H9 (cell line): ENCODE measurements around the gene KRTAP10-3. TPM values are rescaled to one million over a fixed set of nuclear protein-coding genes. Genes with fewer than 3 reads are reported as not detected.

ENCODE experiments used
- DNase-seq: peaks from one replicate; pipeline ENCODE4 v3.0.0-alpha.2; 2017
- H2AFZ ChIP-seq: one replicate; pipeline ENCODE4 v1.6.1; 2013; ENCODE audit warnings: mild to moderate bottlenecking, low read length, control low read depth, moderate library complexity
- H2AK5ac ChIP-seq: 2 replicates; pipeline ENCODE4 v1.6.1; 2013; ENCODE audit warnings: low read length, control low read depth, mixed read lengths; ENCODE audit not compliant: insufficient read length
- H2BK120ac ChIP-seq: one replicate; pipeline ENCODE4 v1.6.1; 2013; ENCODE audit warnings: low read depth, mild to moderate bottlenecking, low read length, control low read depth, inconsistent platforms; ENCODE audit not compliant: poor library complexity, severe bottlenecking
- H2BK12ac ChIP-seq: 2 replicates; pipeline ENCODE4 v1.6.1; 2013; ENCODE audit warnings: low read length, control low read depth, mixed read lengths, low read depth; ENCODE audit not compliant: insufficient read length
- H2BK15ac ChIP-seq: 2 replicates; pipeline ENCODE4 v1.6.1; 2013; ENCODE audit warnings: low read depth, low read length, control low read depth
- H2BK20ac ChIP-seq: one replicate; pipeline ENCODE4 v1.6.1; 2013; ENCODE audit warnings: low read depth, mild to moderate bottlenecking, low read length, control low read depth, inconsistent platforms; ENCODE audit not compliant: poor library complexity, severe bottlenecking
- H2BK5ac ChIP-seq: 2 replicates; pipeline ENCODE4 v1.6.1; 2013; ENCODE audit warnings: low read length, control low read depth, mixed read lengths; ENCODE audit not compliant: insufficient read length
- H3K14ac ChIP-seq: 2 replicates; pipeline ENCODE4 v1.6.1; 2013; ENCODE audit warnings: low read length, control low read depth; ENCODE audit not compliant: insufficient read depth
- H3K18ac ChIP-seq: 2 replicates; pipeline ENCODE4 v1.6.1; 2013; ENCODE audit warnings: low read depth, mild to moderate bottlenecking, mixed read lengths, low read length, control low read depth; ENCODE audit not compliant: insufficient read length
- H3K23ac ChIP-seq: 2 replicates; pipeline ENCODE4 v1.6.1; 2013; ENCODE audit warnings: low read length, control low read depth, mixed read lengths, low read depth; ENCODE audit not compliant: insufficient read length
- H3K23me2 ChIP-seq: 2 replicates; pipeline ENCODE4 v1.6.1; 2013; ENCODE audit warnings: low read depth, mild to moderate bottlenecking, mixed read lengths, low read length, control low read depth; ENCODE audit not compliant: insufficient read length, poor library complexity, severe bottlenecking
- H3K27ac ChIP-seq: 2 replicates; pipeline ENCODE4 v1.5.1; 2013; ENCODE audit warnings: low read length, control low read depth, mixed read lengths, low read depth; ENCODE audit not compliant: insufficient read length
- H3K27me3 ChIP-seq: 2 replicates; pipeline ENCODE4 v1.6.1; 2013; ENCODE audit warnings: low read length, control low read depth, inconsistent platforms; ENCODE audit not compliant: insufficient read depth
- H3K4ac ChIP-seq: 2 replicates; pipeline ENCODE4 v1.6.1; 2013; ENCODE audit warnings: low read depth, mild to moderate bottlenecking, control low read depth, inconsistent platforms, low read length, moderate library complexity
- H3K4me1 ChIP-seq: 2 replicates; pipeline ENCODE4 v1.6.1; 2013; ENCODE audit warnings: low read length, control low read depth, inconsistent platforms; ENCODE audit not compliant: insufficient read depth
- H3K4me2 ChIP-seq: 2 replicates; pipeline ENCODE4 v1.6.1; 2013; ENCODE audit warnings: low read length, control low read depth, mixed read lengths; ENCODE audit not compliant: insufficient read length, insufficient read depth
- H3K56ac ChIP-seq: 2 replicates; pipeline ENCODE4 v1.6.1; 2013; ENCODE audit warnings: low read depth, mild to moderate bottlenecking, mixed read lengths, low read length, control low read depth; ENCODE audit not compliant: insufficient read length
- H3K79me1 ChIP-seq: 2 replicates; pipeline ENCODE4 v1.6.1; 2013; ENCODE audit warnings: low read depth, mild to moderate bottlenecking, moderate library complexity, low read length, control low read depth, inconsistent platforms; ENCODE audit not compliant: insufficient read depth, poor library complexity, severe bottlenecking
- H3K79me2 ChIP-seq: 2 replicates; pipeline ENCODE4 v1.6.1; 2013; ENCODE audit warnings: low read length, control low read depth, inconsistent platforms; ENCODE audit not compliant: insufficient read depth
- H3K9ac ChIP-seq: 2 replicates; pipeline ENCODE4 v1.6.1; 2013; ENCODE audit warnings: low read length, control low read depth, mixed read lengths; ENCODE audit not compliant: insufficient read length; ENCODE audit errors: extremely low read depth
- H3K9me3 ChIP-seq: one replicate; pipeline ENCODE4 v1.6.1; 2013; ENCODE audit warnings: low read depth, low read length, inconsistent platforms; ENCODE audit not compliant: control insufficient read depth
- H3T11ph ChIP-seq: one replicate; pipeline ENCODE4 v1.6.1; 2013; ENCODE audit warnings: mild to moderate bottlenecking, low read length, control low read depth, inconsistent platforms
- H4K20me1 ChIP-seq: one replicate; pipeline ENCODE4 v1.6.1; 2013; ENCODE audit not compliant: control insufficient read depth, insufficient read length, insufficient read depth
- H4K5ac ChIP-seq: 2 replicates; pipeline ENCODE4 v1.6.1; 2013; ENCODE audit warnings: low read depth, mild to moderate bottlenecking, mixed read lengths, low read length, control low read depth; ENCODE audit not compliant: insufficient read length
- H4K8ac ChIP-seq: replicated peaks from 2 replicates; pipeline ENCODE4 v1.6.1; 2013; ENCODE audit warnings: low read length, control low read depth, mixed read lengths, low read depth; ENCODE audit not compliant: insufficient read length
- H4K91ac ChIP-seq: 2 replicates; pipeline ENCODE4 v1.6.1; 2013; ENCODE audit warnings: low read depth, mild to moderate bottlenecking, moderate library complexity, mixed read lengths, low read length, control low read depth; ENCODE audit not compliant: insufficient read length
- H3K27ac Mint-ChIP-seq, 3 experiments: 2 replicates in 2 of 3; 3 replicates in 1 of 3; pipeline ENCODE4 v1.8.0; 2020 to 2021; ENCODE audit warnings: mixed read lengths in 3 of 3, mild to moderate bottlenecking in 1 of 3, moderate library complexity in 1 of 3
- H3K27me3 Mint-ChIP-seq: 2 replicates; pipeline ENCODE4 v1.8.0; 2021; ENCODE audit warnings: low read depth, mild to moderate bottlenecking, moderate library complexity, mixed read lengths
- H3K36me3 Mint-ChIP-seq, 3 experiments: 2 replicates in 2 of 3; 3 replicates in 1 of 3; pipeline ENCODE4 v1.8.0; 2020 to 2021; ENCODE audit warnings: low read depth in 3 of 3, mixed read lengths in 3 of 3; ENCODE audit not compliant: insufficient read depth in 1 of 3
- H3K4me1 Mint-ChIP-seq, 2 experiments: 2 replicates each; pipeline ENCODE4 v1.8.0; 2020; ENCODE audit warnings: mixed read lengths in 2 of 2
- H3K4me3 Mint-ChIP-seq, 2 experiments: 2 replicates in 1 of 2; 3 replicates in 1 of 2; pipeline ENCODE4 v1.8.0; 2020 to 2021; ENCODE audit warnings: mild to moderate bottlenecking in 2 of 2, mixed read lengths in 2 of 2, moderate library complexity in 1 of 2
- H3K9me3 Mint-ChIP-seq, 2 experiments: 2 replicates in 1 of 2; 3 replicates in 1 of 2; pipeline ENCODE4 v1.8.0; 2020; ENCODE audit warnings: mild to moderate bottlenecking in 2 of 2, mixed read lengths in 2 of 2, moderate library complexity in 1 of 2
- CTCF ChIP-seq: fragments of 200-600 bp; sonication (generic); conservative IDR thresholded peaks from 3 replicates; pipeline ENCODE4 v1.8.0; 2021; ENCODE audit warnings: antibody characterized with exemption, mild to moderate bottlenecking
- WGBS: extraction: QIAGEN DNeasy Blood & Tissue Kit; methylation state at CpG from one replicate; pipeline ENCODE4 v1.1.7; 2013; ENCODE audit warnings: missing lambda C conversion rate, low lambda C conversion rate, mixed read lengths; ENCODE audit not compliant: insufficient read length; ENCODE audit errors: extremely low coverage; 5-methylcytosine and 5-hydroxymethylcytosine counted together
- total RNA-seq: library from RNA; stranded (reverse); gene quantifications from 2 replicates; pipeline ENCODE4 v1.2.1, GENCODE V29; 2021

The KRTAP10-3 gene
- total RNA-seq, 1 experiment from 2014 or later, result not detected

GRCh38 chr21:44578371-44579055 is 19.9 kb upstream of the KRTAP10-3 start:
- H3K79me1 ChIP-seq, result no peaks in the 10 kb centered on the region
- no peaks in the 10 kb centered on the region for H3K27me3 ChIP-seq
- H3K27ac Mint-ChIP-seq, result no peak overlapping the region; a peak in 1 of 7 replicates
- no peak overlapping the region for H3T11ph ChIP-seq
- no peak overlapping the region for H2BK20ac ChIP-seq
- H4K8ac ChIP-seq, result no peak overlapping the region
- H3K56ac ChIP-seq, result no peak overlapping the region
- H3K9ac ChIP-seq, result no peak overlapping the region
- H3K23ac ChIP-seq, result no peak overlapping the region
- H3K36me3 Mint-ChIP-seq, result peaks cover 0 to 28% (median 12%) of the 10 kb centered on the region in 3 experiments; a peak in 5 of 7 replicates
- no peak overlapping the region for H2AK5ac ChIP-seq
- no peaks in the 10 kb centered on the region for H4K20me1 ChIP-seq
- H3K14ac ChIP-seq, result no peak overlapping the region
- no peak overlapping the region for H3K18ac ChIP-seq
- H3K27me3 Mint-ChIP-seq, result peaks cover 18% of the 10 kb centered on the region
- H3K9me3 ChIP-seq, result no peaks in the 10 kb centered on the region
- no peaks in the 10 kb centered on the region for H3K79me2 ChIP-seq
- H3K4me3 Mint-ChIP-seq, result no peak overlapping the region
- no peak for TF ChIP-seq CTCF
- no peaks in the 10 kb centered on the region for H3K23me2 ChIP-seq
- no peak overlapping the region for H2AFZ ChIP-seq
- no CpG with 5 or more reads among the region's 17 CpGs for WGBS
- no peak overlapping the region for H2BK15ac ChIP-seq
- H2BK12ac ChIP-seq, result no peak overlapping the region
- H3K4me1 Mint-ChIP-seq, result peaks cover 16 to 33% of the 10 kb centered on the region in 2 experiments
- H2BK120ac ChIP-seq, result no peak overlapping the region
- H3K27ac ChIP-seq, result no peak overlapping the region
- H3K4ac ChIP-seq, result no peak overlapping the region
- no peak overlapping the region for H4K91ac ChIP-seq
- H3K4me1 ChIP-seq, result no peaks in the 10 kb centered on the region
- no peak overlapping the region for H3K4me2 ChIP-seq
- H4K5ac ChIP-seq, result no peak overlapping the region
- no peak overlapping the region for H2BK5ac ChIP-seq
- peaks cover 18 to 28% of the 10 kb centered on the region in 2 experiments for H3K9me3 Mint-ChIP-seq
- DNase-seq, result peak; percentile 16
